H9 (cell line): ENCODE results near the gene LZTS3. TPM values are rescaled to one million over a fixed set of nuclear protein-coding genes. Genes with fewer than 3 reads are reported as not detected.

Source experiments
- DNase-seq: peaks from one replicate; pipeline ENCODE4 v3.0.0-alpha.2; 2017
- H2AFZ ChIP-seq: one replicate; pipeline ENCODE4 v1.6.1; 2013; ENCODE audit warnings: mild to moderate bottlenecking, low read length, control low read depth, moderate library complexity
- H2AK5ac ChIP-seq: 2 replicates; pipeline ENCODE4 v1.6.1; 2013; ENCODE audit warnings: low read length, control low read depth, mixed read lengths; ENCODE audit not compliant: insufficient read length
- H2BK120ac ChIP-seq: one replicate; pipeline ENCODE4 v1.6.1; 2013; ENCODE audit warnings: low read depth, mild to moderate bottlenecking, low read length, control low read depth, inconsistent platforms; ENCODE audit not compliant: poor library complexity, severe bottlenecking
- H2BK12ac ChIP-seq: 2 replicates; pipeline ENCODE4 v1.6.1; 2013; ENCODE audit warnings: low read length, control low read depth, mixed read lengths, low read depth; ENCODE audit not compliant: insufficient read length
- H2BK15ac ChIP-seq: 2 replicates; pipeline ENCODE4 v1.6.1; 2013; ENCODE audit warnings: low read depth, low read length, control low read depth
- H2BK20ac ChIP-seq: one replicate; pipeline ENCODE4 v1.6.1; 2013; ENCODE audit warnings: low read depth, mild to moderate bottlenecking, low read length, control low read depth, inconsistent platforms; ENCODE audit not compliant: poor library complexity, severe bottlenecking
- H2BK5ac ChIP-seq: 2 replicates; pipeline ENCODE4 v1.6.1; 2013; ENCODE audit warnings: low read length, control low read depth, mixed read lengths; ENCODE audit not compliant: insufficient read length
- H3K14ac ChIP-seq: 2 replicates; pipeline ENCODE4 v1.6.1; 2013; ENCODE audit warnings: low read length, control low read depth; ENCODE audit not compliant: insufficient read depth
- H3K18ac ChIP-seq: 2 replicates; pipeline ENCODE4 v1.6.1; 2013; ENCODE audit warnings: low read depth, mild to moderate bottlenecking, mixed read lengths, low read length, control low read depth; ENCODE audit not compliant: insufficient read length
- H3K23ac ChIP-seq: 2 replicates; pipeline ENCODE4 v1.6.1; 2013; ENCODE audit warnings: low read length, control low read depth, mixed read lengths, low read depth; ENCODE audit not compliant: insufficient read length
- H3K23me2 ChIP-seq: 2 replicates; pipeline ENCODE4 v1.6.1; 2013; ENCODE audit warnings: low read depth, mild to moderate bottlenecking, mixed read lengths, low read length, control low read depth; ENCODE audit not compliant: insufficient read length, poor library complexity, severe bottlenecking
- H3K27ac ChIP-seq: 2 replicates; pipeline ENCODE4 v1.5.1; 2013; ENCODE audit warnings: low read length, control low read depth, mixed read lengths, low read depth; ENCODE audit not compliant: insufficient read length
- H3K27me3 ChIP-seq: 2 replicates; pipeline ENCODE4 v1.6.1; 2013; ENCODE audit warnings: low read length, control low read depth, inconsistent platforms; ENCODE audit not compliant: insufficient read depth
- H3K4ac ChIP-seq: 2 replicates; pipeline ENCODE4 v1.6.1; 2013; ENCODE audit warnings: low read depth, mild to moderate bottlenecking, control low read depth, inconsistent platforms, low read length, moderate library complexity
- H3K4me1 ChIP-seq: 2 replicates; pipeline ENCODE4 v1.6.1; 2013; ENCODE audit warnings: low read length, control low read depth, inconsistent platforms; ENCODE audit not compliant: insufficient read depth
- H3K4me2 ChIP-seq: 2 replicates; pipeline ENCODE4 v1.6.1; 2013; ENCODE audit warnings: low read length, control low read depth, mixed read lengths; ENCODE audit not compliant: insufficient read length, insufficient read depth
- H3K56ac ChIP-seq: 2 replicates; pipeline ENCODE4 v1.6.1; 2013; ENCODE audit warnings: low read depth, mild to moderate bottlenecking, mixed read lengths, low read length, control low read depth; ENCODE audit not compliant: insufficient read length
- H3K79me1 ChIP-seq: 2 replicates; pipeline ENCODE4 v1.6.1; 2013; ENCODE audit warnings: low read depth, mild to moderate bottlenecking, moderate library complexity, low read length, control low read depth, inconsistent platforms; ENCODE audit not compliant: insufficient read depth, poor library complexity, severe bottlenecking
- H3K79me2 ChIP-seq: 2 replicates; pipeline ENCODE4 v1.6.1; 2013; ENCODE audit warnings: low read length, control low read depth, inconsistent platforms; ENCODE audit not compliant: insufficient read depth
- H3K9ac ChIP-seq: 2 replicates; pipeline ENCODE4 v1.6.1; 2013; ENCODE audit warnings: low read length, control low read depth, mixed read lengths; ENCODE audit not compliant: insufficient read length; ENCODE audit errors: extremely low read depth
- H3K9me3 ChIP-seq: one replicate; pipeline ENCODE4 v1.6.1; 2013; ENCODE audit warnings: low read depth, low read length, inconsistent platforms; ENCODE audit not compliant: control insufficient read depth
- H3T11ph ChIP-seq: one replicate; pipeline ENCODE4 v1.6.1; 2013; ENCODE audit warnings: mild to moderate bottlenecking, low read length, control low read depth, inconsistent platforms
- H4K20me1 ChIP-seq: one replicate; pipeline ENCODE4 v1.6.1; 2013; ENCODE audit not compliant: control insufficient read depth, insufficient read length, insufficient read depth
- H4K5ac ChIP-seq: 2 replicates; pipeline ENCODE4 v1.6.1; 2013; ENCODE audit warnings: low read depth, mild to moderate bottlenecking, mixed read lengths, low read length, control low read depth; ENCODE audit not compliant: insufficient read length
- H4K8ac ChIP-seq: replicated peaks from 2 replicates; pipeline ENCODE4 v1.6.1; 2013; ENCODE audit warnings: low read length, control low read depth, mixed read lengths, low read depth; ENCODE audit not compliant: insufficient read length
- H4K91ac ChIP-seq: 2 replicates; pipeline ENCODE4 v1.6.1; 2013; ENCODE audit warnings: low read depth, mild to moderate bottlenecking, moderate library complexity, mixed read lengths, low read length, control low read depth; ENCODE audit not compliant: insufficient read length
- H3K27ac Mint-ChIP-seq, 3 experiments: 2 replicates in 2 of 3; 3 replicates in 1 of 3; pipeline ENCODE4 v1.8.0; 2020 to 2021; ENCODE audit warnings: mixed read lengths in 3 of 3, mild to moderate bottlenecking in 1 of 3, moderate library complexity in 1 of 3
- H3K27me3 Mint-ChIP-seq: 2 replicates; pipeline ENCODE4 v1.8.0; 2021; ENCODE audit warnings: low read depth, mild to moderate bottlenecking, moderate library complexity, mixed read lengths
- H3K36me3 Mint-ChIP-seq, 3 experiments: 2 replicates in 2 of 3; 3 replicates in 1 of 3; pipeline ENCODE4 v1.8.0; 2020 to 2021; ENCODE audit warnings: low read depth in 3 of 3, mixed read lengths in 3 of 3; ENCODE audit not compliant: insufficient read depth in 1 of 3
- H3K4me1 Mint-ChIP-seq, 2 experiments: 2 replicates each; pipeline ENCODE4 v1.8.0; 2020; ENCODE audit warnings: mixed read lengths in 2 of 2
- H3K4me3 Mint-ChIP-seq, 2 experiments: 2 replicates in 1 of 2; 3 replicates in 1 of 2; pipeline ENCODE4 v1.8.0; 2020 to 2021; ENCODE audit warnings: mild to moderate bottlenecking in 2 of 2, mixed read lengths in 2 of 2, moderate library complexity in 1 of 2
- H3K9me3 Mint-ChIP-seq, 2 experiments: 2 replicates in 1 of 2; 3 replicates in 1 of 2; pipeline ENCODE4 v1.8.0; 2020; ENCODE audit warnings: mild to moderate bottlenecking in 2 of 2, mixed read lengths in 2 of 2, moderate library complexity in 1 of 2
- WGBS: extraction: QIAGEN DNeasy Blood & Tissue Kit; methylation state at CpG from one replicate; pipeline ENCODE4 v1.1.7; 2013; ENCODE audit warnings: missing lambda C conversion rate, low lambda C conversion rate, mixed read lengths; ENCODE audit not compliant: insufficient read length; ENCODE audit errors: extremely low coverage; 5-methylcytosine and 5-hydroxymethylcytosine counted together
- total RNA-seq: library from RNA; stranded (reverse); gene quantifications from 2 replicates; pipeline ENCODE4 v1.2.1, GENCODE V29; 2021
- TF ChIP-seq, protein P1 (sequence below): fragments of 200-600 bp; sonication (generic); conservative IDR thresholded peaks from 3 replicates; pipeline ENCODE4 v1.8.0; 2021; ENCODE audit warnings: antibody characterized with exemption, mild to moderate bottlenecking

Gene LZTS3
- total RNA-seq, 1 experiment from 2014 or later, result 20.8 TPM

- H3K4me1 Mint-ChIP-seq, result no peaks in the 10 kb centered on the region
- Histone ChIP-seq H3K9me3 (no peaks in the 10 kb centered on the region), H3T11ph (no peak overlapping the region), H2BK20ac (no peak overlapping the region), H2BK5ac (no peak overlapping the region), H3K79me1 (peaks cover 9% of the 10 kb centered on the region), H2AK5ac (no peak overlapping the region), H2BK12ac (no peak overlapping the region), H3K4me2 (no peak overlapping the region), H3K23me2 (no peaks in the 10 kb centered on the region), H2AFZ (no peak overlapping the region), H3K14ac (no peak overlapping the region; the same call in 1 of the 2 replicates), H4K5ac (no peak overlapping the region), H4K8ac (no peak overlapping the region), H4K20me1 (no peaks in the 10 kb centered on the region), H2BK120ac (no peak overlapping the region), H3K9ac (no peak overlapping the region), H3K27me3 (no peaks in the 10 kb centered on the region), H3K79me2 (peaks cover 7% of the 10 kb centered on the region; the same call in 1 of the 2 replicates), H3K4me1 (no peaks in the 10 kb centered on the region), H2BK15ac (no peak overlapping the region), H3K27ac (no peak overlapping the region), H3K56ac (no peak overlapping the region), H4K91ac (no peak overlapping the region), H3K23ac (no peak overlapping the region), H3K18ac (no peak overlapping the region), H3K4ac (no peak overlapping the region)
- peaks cover 3 to 5% of the 10 kb centered on the region in 2 experiments; a peak in 3 of 5 replicates for H3K9me3 Mint-ChIP-seq
- no peak overlapping the region for H3K4me3 Mint-ChIP-seq
- DNase-seq, result no peak
- H3K27ac Mint-ChIP-seq, result no peak overlapping the region
- no peaks in the 10 kb centered on the region for H3K27me3 Mint-ChIP-seq
- WGBS, result no CpG with 5 or more reads among the region's 10 CpGs
- peaks cover 24 to 40% (median 35%) of the 10 kb centered on the region in 3 experiments for H3K36me3 Mint-ChIP-seq
- TF ChIP-seq, protein P1, sequence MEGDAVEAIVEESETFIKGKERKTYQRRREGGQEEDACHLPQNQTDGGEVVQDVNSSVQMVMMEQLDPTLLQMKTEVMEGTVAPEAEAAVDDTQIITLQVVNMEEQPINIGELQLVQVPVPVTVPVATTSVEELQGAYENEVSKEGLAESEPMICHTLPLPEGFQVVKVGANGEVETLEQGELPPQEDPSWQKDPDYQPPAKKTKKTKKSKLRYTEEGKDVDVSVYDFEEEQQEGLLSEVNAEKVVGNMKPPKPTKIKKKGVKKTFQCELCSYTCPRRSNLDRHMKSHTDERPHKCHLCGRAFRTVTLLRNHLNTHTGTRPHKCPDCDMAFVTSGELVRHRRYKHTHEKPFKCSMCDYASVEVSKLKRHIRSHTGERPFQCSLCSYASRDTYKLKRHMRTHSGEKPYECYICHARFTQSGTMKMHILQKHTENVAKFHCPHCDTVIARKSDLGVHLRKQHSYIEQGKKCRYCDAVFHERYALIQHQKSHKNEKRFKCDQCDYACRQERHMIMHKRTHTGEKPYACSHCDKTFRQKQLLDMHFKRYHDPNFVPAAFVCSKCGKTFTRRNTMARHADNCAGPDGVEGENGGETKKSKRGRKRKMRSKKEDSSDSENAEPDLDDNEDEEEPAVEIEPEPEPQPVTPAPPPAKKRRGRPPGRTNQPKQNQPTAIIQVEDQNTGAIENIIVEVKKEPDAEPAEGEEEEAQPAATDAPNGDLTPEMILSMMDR, result no peak
Observed at GRCh38 chr20:3146732-3147341, 26.5 kb downstream of the LZTS3 start.
